Stimulated activated CD4-positive, alpha-beta T cell treated with anti-CD3 and anti-CD28 coated beads, Interleukin-4, amount 100 ng/mL, for 1 hour (primary cell): Measurements from ENCODE around the gene TVP23B.
"Not testable (repeated sequence)": the region's sequence is repeated elsewhere in the genome, so short reads cannot be mapped to it uniquely, and the experiment has no call there.

Experiments used
- DNase-seq: peaks from one replicate; pipeline ENCODE4 v3.0.0-alpha.2; 2020

TVP23B gene

GRCh38 chr17:18794841-18795240, 13.9 kb downstream of the TVP23B start:
- not testable (repeated sequence) for DNase-seq

DNA sequence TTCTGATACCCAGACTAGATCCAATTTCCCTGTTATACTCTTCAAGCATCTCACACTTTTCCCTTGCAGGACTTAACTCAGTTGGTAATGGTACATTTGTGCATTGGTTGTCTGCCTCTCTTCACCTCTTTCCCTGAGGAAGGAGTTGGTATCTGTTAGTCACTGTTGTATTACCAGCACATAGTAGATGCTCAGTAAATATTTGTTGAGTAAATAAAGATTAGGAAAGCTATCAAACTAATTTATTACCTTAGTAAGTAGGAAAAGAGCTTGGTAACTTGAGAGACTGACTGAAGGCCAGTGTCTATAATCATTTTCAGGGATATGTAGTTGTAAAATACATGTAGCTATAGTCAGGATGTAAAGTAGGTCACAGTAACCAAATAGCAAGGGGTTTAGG, 15.9 kb downstream of the TVP23B start:
- DNase-seq: not testable (repeated sequence)

GRCh38 chr17:18803458-18804245, 22.7 kb downstream of the TVP23B start:
- DNase-seq: not testable (repeated sequence)

DNA sequence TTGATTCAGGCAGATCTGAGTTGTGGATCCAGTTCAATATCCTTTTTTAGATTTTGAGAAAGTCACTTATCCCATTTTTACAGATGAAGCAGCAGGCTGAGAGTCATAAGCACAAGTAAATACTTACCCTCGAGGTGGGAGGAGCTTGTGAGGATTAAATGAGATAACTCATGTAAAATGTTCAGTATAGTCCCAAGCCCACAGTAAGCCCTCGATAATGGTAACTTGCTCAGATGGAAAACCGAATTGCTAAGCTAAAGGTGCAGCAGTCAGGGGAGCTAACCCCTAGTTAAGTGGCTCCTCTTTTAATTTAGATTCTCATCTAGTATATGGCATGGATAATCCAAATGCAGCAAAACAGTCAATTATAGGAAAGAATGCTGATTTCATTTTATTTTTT, 34.9 kb downstream of the TVP23B start:
- not testable (repeated sequence) for DNase-seq

- DNase-seq: not testable (repeated sequence)
These were observed 35.7 kb downstream of the TVP23B start for GRCh38 chr17:18816489-18817371.

DNA sequence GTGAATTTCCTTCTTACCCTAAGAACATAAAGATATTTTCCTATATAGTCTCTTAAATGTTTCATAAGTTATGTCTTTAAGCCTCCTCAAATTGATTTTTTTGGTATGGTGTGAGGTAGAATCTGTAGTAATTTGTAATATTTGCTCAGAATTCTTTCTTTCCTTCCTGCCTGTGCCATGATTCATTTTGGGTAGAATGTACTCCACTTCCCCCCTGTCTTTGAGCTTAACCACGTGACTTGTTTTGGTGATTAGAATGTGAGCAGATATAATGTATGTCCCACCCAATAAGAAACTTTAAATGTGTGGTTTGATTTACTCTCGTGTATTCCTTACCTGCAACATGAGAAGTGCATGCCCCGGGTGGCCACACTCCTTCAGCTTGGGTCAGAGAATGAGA, 40.4 kb downstream of the TVP23B start:
- not testable (repeated sequence) for DNase-seq

DNA sequence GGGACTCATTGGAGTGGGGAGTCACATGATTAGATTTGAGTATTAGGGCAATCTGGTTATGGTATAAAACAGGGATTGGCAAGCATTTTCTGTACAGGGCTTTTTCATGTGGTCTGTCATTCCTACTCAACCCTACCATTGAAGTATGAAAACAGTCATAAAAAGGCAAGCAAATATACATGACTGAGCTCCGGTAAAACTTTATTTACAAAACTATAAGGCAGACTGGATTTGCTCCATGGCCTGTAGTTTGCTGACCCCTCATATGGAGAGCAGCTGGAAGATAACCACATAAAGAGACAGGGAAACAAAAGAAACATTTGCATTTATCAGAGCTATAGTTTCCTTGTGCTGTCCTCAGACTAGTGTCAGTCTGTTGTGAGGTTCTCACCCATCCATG, 46.6 kb downstream of the TVP23B start:
- DNase-seq: not testable (repeated sequence)

DNA sequence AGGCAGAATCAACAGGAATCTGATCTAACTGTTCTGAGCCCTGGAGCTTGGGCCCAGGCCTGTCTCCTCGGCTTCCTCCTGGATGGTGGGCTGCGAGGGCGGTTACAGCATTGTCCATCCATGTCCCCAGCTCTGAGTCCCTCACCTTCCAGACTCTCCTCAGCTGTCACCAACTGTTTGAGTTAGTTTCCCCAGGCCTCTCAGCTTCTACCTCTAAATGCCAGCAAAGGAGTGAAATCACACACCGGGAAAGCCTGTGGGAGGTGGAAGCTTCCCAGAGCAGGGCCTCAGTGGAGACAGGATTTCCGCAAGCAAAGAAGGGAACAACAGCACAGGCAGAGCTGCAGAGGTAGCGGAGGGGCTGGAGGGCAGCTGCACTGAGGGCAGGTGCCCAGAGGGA, 67.5 kb downstream of the TVP23B start:
- no peak for DNase-seq

DNA sequence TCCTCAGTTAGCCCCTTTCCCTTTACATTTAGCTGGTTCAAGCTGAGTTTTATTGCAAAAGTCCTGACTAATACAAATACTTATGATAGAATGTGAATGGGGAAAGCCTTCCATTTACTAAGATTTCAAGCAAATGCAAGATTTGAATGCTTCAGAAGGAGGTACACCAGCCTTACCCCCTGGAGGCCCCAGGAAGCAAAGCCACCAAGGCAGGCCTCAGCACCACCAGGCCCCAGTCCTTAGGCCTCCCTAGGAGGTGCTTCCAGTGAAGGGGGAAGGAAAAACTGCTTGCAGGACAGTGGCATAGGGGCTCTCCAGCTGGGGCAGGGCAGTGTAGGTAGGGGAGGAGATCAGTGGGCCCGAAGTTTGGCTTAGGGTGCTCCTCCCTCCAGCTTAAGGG, 69.7 kb downstream of the TVP23B start:
- DNase-seq: no peak

- no peak for DNase-seq
These were observed 70.2 kb downstream of the TVP23B start for GRCh38 chr17:18851201-18851600.

DNA sequence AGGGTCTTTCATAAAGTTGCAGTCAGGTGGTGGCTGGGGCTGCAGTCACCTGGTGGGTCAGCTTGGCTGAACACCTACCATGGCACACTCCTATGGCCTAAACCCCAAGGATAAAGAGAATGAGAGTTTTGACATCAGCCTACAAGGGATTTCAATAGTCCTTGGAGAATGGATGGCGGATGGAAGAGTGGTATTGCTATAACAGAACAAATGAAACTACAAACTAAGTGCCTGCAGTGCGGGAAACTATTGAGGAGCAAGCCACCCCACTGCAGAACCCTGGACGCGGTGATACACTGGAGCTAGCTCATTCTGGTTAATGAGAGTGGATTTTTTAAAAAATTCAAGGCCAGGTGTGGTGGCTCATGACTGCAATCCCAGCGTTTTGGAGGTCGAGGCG, 74.0 kb downstream of the TVP23B start:
- no peak for DNase-seq

DNA sequence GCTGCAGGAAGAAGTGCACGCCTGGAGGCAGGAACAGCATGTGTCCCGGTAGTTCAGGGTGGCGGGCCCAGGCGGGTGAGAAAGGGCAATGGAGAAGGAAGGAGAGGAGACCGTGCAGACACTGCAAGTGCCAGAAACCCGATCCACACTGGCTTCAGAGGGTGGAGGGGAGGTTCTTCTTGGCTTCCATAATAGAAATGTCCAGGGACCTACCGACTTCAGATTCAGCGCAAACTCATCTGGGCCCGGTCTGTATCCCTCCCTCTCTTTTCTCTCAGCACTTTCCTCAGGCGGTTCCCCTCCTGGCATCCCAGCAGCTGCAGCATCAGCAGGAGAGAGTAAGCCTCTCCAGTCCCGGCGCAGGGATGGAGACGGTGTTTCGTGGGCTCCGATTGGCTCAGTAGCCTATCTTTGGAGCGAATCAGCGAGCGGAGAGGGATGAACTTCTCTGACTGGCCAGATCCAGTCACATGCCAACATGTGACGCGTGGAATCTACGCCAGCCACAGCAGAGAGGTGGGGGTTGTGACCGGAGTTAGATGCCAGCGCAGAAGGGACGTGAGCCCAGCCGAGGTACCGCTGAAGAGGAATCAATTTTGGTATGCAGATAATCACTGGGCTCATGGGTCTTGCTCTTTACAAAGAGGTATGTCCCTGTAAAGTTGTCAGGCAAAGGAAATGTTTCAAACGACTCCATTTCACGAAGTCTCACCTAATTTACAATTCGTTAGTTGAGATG, 75.0 kb downstream of the TVP23B start:
- DNase-seq: peak; percentile 80
